SH-SY5Y (cell line): Measurements from ENCODE around the gene RPL34.

Experiments
- GATA2 ChIP-seq: IDR thresholded peaks from 2 replicates; pipeline ENCODE4 v1.6.1; 2011; ENCODE audit warnings: mild to moderate bottlenecking, low read depth, low read length
- GATA3 ChIP-seq: IDR thresholded peaks from 2 replicates; pipeline ENCODE4 v1.6.1; 2011; ENCODE audit warnings: low read depth, mild to moderate bottlenecking, low read length, moderate library complexity

The RPL34 gene

GRCh38 chr4:108612365-108612764 is 8.0 kb upstream of the RPL34 start:
- no peak for TF ChIP-seq GATA2
- no peak for TF ChIP-seq GATA3

GRCh38 chr4:108619372-108620100 is 840 bp upstream of the RPL34 start:
- TF ChIP-seq GATA2: no peak
- TF ChIP-seq GATA3: no peak

- TF ChIP-seq GATA3 (no peak), GATA2 (no peak)
Observed at GRCh38 chr4:108620933-108621905, 843 bp downstream of the RPL34 start.

- TF ChIP-seq GATA2: no peak
- no peak for TF ChIP-seq GATA3
Observed at GRCh38 chr4:108622022-108622421, 1.6 kb downstream of the RPL34 start.

GRCh38 chr4:108622828-108623227 is 2.5 kb downstream of the RPL34 start:
- TF ChIP-seq GATA2 (no peak), GATA3 (no peak)

- TF ChIP-seq GATA2: no peak
- TF ChIP-seq GATA3: no peak
Observed at GRCh38 chr4:108624263-108625056, 4.1 kb downstream of the RPL34 start.

GRCh38 chr4:108626056-108626455 is 5.7 kb downstream of the RPL34 start:
- TF ChIP-seq GATA2: no peak
- TF ChIP-seq GATA3: no peak

- TF ChIP-seq GATA3 (no peak), GATA2 (no peak)
Observed at GRCh38 chr4:108628411-108628810, 8.0 kb downstream of the RPL34 start.

- no peak for TF ChIP-seq GATA3
- no peak for TF ChIP-seq GATA2
Observed at GRCh38 chr4:108635070-108635655, 14.8 kb downstream of the RPL34 start.

GRCh38 chr4:108636246-108636645 is 15.9 kb downstream of the RPL34 start:
- TF ChIP-seq GATA2 (no peak), GATA3 (no peak)

GRCh38 chr4:108637856-108638255 is 17.5 kb downstream of the RPL34 start:
- TF ChIP-seq GATA3 (no peak), GATA2 (no peak)

GRCh38 chr4:108644237-108644636 is 23.9 kb downstream of the RPL34 start:
- TF ChIP-seq GATA3: no peak
- TF ChIP-seq GATA2: no peak

- TF ChIP-seq GATA3 (no peak), GATA2 (no peak)
Observed at GRCh38 chr4:108646706-108647105, 26.3 kb downstream of the RPL34 start.

- TF ChIP-seq GATA3 (no peak), GATA2 (no peak)
Observed at GRCh38 chr4:108649863-108650211, 29.5 kb downstream of the RPL34 start.
